CD4-positive, alpha-beta T cell treated with Interleukin-6 at 100 ng/mL for 8 hours (primary cell): ENCODE data around the gene TMPRSS9.

Source experiments
- DNase-seq: peaks from one replicate; pipeline ENCODE4 v3.0.0-alpha.2; 2020; ENCODE audit warnings: mixed read lengths, low spot score

TMPRSS9 gene

DNA sequence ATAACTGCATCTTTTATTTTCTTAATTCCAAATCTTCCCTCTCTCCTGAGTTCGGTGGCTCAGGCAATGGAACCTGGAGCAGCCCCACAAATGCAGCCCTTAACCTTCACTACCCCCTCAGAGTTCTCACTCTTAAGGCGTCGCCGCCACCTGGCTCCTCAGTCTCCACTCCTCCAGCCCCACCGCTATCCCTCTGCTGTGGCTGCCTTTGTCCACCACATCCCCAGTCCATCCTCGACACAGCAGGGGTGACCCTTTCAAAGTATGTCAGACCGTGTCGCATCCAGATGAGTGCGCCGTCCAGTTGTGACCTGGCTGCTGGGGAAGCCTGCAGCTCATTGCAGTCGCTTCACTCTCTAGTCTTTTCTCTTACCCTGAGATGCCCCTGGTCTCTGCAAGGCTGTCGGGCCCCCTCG lies 30.6 kb upstream of the TMPRSS9 start:
- DNase-seq = no peak

DNA sequence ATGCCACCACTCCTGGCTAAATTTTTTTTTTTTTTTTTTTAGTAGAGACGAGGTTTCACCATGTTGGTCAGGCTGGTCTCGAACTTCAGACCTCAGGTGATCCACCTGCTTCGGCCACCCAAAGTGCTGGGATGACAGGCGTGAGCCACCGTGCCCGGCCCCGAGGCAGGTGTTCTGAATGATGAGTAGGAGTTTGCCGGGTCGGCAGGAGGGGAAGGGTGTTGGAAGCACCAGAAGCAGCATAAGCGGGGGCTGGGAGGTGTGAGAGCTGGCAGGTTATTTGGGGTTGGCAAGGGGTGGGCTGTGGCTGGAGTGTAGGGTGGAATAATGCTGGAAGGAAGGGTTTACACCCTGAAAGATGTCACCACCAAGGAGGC lies 29.8 kb upstream of the TMPRSS9 start:
- no peak for DNase-seq

DNA sequence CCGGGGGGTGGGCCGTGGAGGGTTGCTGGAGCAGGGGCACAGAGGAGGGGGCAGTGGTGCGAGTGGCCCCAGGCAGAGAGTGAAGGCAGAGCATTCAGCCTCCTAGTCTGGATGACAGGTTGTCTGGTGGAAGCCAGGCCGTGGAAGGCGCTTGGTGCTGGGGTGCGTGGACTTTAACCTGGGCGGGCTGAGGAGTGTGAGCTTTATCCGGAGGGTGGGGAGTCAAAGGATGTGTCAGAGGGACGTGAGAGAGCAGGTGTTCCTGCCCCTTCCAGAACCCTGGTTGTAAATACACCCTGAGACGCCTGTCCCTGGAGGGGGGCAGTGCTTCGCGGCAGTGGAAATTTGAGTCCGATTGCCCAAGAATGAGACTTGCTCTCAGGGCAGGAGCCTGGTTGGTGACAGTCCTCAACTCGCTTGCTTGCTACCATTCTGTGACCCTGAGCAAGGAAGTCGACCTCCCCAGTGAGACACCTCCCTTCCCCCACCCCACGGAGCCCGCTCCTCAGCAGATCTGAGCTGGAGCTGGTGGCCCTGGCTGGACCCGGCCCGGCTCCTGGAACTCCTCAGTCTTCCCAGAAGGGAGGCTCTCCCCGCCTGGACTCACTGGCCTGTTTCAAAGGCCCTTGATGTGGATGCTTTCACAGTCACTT lies 29.3 kb upstream of the TMPRSS9 start:
- no peak for DNase-seq

DNA sequence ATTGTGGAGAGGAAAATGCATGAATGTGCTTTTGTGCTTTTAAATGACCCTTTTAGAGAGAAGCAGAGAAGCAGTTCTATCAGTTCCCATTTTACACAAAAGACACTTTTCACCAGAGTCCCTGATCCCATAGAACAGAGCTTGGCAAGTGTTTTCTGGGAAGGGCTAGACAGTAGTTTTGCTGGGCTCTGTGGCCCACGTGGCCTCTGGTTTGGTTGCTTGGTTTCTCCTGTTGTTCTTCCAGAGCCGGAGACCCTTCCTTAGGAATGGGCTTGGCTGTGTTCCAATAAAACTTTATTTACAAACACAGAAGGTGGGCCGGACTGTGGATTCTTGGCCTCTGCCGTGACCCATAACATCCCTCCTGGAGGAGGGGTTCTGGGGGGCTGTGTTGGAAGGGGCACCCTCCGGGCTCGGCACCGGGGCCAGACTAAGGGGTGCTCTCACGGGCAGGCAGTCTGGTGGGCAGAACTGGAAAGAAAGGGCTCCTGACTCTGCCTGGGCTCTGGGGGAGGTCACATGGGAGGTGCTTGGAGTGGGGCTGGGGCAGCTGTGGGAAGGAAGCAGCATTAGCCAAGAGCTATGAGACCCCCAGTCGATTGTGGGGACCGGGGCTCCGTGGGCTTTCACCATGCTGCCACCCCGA lies 28.3 kb upstream of the TMPRSS9 start:
- no peak for DNase-seq

- peak; percentile 45 for DNase-seq
Measured at GRCh38 chr19:2332341-2333026, 27.6 kb upstream of the TMPRSS9 start.

GRCh38 chr19:2333027-2333806 lies 26.8 kb upstream of the TMPRSS9 start:
- no peak for DNase-seq

DNA sequence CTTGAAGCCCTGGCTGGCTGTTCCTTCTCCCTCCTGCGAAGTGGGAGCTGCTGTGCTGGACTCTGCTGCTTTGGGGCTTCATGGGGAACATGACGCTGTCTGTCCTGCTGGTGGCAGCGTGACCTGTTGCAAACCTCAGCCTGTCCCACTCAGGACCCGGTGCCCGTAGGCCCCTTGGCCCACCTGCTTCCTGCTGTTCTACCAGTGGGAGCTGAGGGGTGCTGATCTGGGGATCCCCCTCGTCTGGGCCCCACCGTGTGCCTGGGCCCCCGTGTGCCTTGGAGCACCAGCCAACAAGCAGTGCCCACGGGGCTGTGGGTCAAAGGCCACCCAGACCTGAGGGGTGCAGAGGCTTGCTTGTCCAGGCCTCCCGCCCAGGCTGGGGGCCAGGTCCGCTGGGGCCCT lies 26.3 kb upstream of the TMPRSS9 start:
- DNase-seq = no peak

GRCh38 chr19:2334426-2334825 lies 25.6 kb upstream of the TMPRSS9 start:
- no peak for DNase-seq

- no peak for DNase-seq
Measured at GRCh38 chr19:2334986-2335846, 24.8 kb upstream of the TMPRSS9 start.

- no peak for DNase-seq
Measured at GRCh38 chr19:2335848-2336247, 24.2 kb upstream of the TMPRSS9 start.

GRCh38 chr19:2336528-2337328 lies 23.3 kb upstream of the TMPRSS9 start:
- DNase-seq = no peak

GRCh38 chr19:2337329-2337707 lies 22.7 kb upstream of the TMPRSS9 start:
- DNase-seq = no peak

- no peak for DNase-seq
Measured at GRCh38 chr19:2338055-2338615, 21.9 kb upstream of the TMPRSS9 start.

- DNase-seq = no peak
Measured at GRCh38 chr19:2338751-2339643, 21.1 kb upstream of the TMPRSS9 start.

DNA sequence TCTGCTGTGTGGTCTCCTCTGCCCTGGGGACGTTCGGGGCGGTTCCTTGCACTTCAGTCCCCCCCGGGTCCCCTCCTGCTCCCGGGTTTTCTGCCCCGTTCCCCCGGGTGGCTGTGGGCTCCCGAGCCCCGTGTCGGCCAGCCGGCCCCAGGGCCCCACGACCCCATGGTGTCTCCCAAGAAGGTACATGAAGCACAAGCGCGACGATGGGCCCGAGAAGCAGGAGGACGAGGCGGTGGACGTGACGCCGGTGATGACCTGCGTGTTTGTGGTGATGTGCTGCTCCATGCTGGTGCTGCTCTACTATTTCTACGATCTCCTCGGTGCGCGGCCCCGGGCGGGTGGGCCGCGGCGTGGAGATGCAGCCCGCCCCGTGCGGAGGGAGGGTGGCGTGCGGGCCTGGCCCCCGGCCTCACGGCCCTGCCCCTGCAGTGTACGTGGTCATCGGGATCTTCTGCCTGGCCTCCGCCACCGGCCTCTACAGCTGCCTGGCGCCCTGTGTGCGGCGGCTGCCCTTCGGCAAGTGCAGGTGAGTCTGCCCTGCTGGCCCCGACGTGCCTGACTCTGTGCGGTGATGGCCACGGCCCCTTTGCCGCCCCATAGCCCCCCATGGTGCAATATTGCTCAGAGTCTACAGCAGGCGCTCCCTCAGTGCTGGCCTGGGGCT lies 20.3 kb upstream of the TMPRSS9 start:
- no peak for DNase-seq

DNA sequence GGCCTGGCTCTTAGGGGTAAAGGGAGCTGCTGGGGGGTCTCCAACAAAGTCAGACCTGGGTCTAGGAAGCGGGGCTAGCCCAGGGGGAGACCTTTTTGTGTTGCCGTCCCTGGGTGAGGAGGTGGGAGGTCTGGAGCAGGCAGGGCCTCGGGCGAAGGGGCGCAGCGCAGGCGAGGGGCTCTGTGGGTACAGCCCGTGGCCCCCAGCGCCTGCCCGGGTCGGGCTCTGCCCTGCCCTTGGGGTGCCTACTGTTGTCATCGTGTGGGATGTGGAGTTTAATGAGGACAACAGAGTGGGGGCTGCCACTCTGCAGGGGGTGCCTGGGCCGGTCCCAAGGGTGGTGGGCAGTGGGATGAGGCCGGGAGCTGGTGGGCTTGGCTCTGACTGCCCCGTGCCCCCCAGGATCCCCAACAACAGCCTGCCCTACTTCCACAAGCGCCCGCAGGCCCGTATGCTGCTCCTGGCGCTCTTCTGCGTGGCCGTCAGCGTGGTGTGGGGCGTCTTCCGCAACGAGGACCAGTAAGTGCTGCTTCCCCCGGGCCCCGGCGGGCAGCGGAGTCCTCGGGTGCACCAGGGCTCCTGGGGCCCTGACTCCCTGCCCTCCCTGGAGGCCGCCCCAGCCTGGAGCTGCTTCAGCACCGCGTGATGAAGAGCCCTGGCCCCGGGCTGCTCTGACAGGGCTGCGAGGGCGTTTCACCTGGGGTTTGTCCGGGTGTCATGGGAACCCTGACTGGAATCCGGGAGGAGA lies 19.4 kb upstream of the TMPRSS9 start:
- DNase-seq = no peak

GRCh38 chr19:2341244-2341751 lies 18.8 kb upstream of the TMPRSS9 start:
- no peak for DNase-seq

- no peak for DNase-seq
Measured at GRCh38 chr19:2341982-2342381, 18.1 kb upstream of the TMPRSS9 start.
